ENCODE measurements around the gene CNOT11. TPM values are rescaled to one million over a fixed set of nuclear protein-coding genes. Genes with fewer than 3 reads are reported as not detected.
"Not testable (repeated sequence)": the region's sequence is repeated elsewhere in the genome, so short reads cannot be mapped to it uniquely, and the experiment has no call there.

The CNOT11 gene
- total RNA-seq, 2 donors from 2014 or later = 27.8 to 34.2 TPM

DNA sequence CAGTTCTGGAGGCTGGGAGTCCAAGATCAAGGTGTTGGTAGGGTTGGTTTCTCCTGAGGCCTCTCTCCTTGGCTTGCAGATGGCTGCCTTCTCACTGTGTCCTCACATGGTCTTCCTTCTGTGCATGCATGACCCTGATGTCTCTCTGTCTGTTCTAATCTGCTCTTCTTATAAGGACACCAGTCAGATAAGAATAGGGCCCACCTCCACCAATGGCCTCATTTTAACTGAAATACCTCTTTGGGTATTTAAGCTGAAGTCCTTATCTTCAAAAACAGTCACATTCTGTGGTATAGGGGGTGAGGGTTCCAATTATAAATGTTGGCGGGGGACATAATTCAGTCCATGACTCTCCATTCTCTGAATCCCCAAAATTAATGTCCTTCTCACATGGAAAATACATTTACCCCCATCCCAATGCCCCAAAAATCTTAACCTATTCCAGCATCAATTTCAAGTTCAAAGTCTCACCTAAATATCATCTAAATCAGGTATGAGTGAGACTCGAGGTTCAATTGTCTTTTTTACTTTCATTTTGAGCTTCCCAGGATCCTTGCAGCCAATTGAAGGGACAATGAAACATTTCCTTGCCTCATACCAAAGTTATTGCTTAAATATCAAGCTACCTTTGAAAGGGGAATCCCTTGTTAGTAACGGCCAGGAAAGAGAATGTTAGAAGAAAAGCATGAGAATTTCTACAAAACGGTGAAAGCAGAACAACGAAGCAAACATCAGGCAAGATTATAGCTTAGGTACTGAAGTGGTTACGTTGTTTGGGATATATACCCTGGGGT lies 20.6 kb upstream of the CNOT11 start:
- no peak overlapping the region for H3K4me3 ChIP-seq
- H3K27me3 ChIP-seq (replicated peaks; ENCODE audit: insufficient read depth) = no peaks in the 10 kb centered on the region
- ATAC-seq (ENCODE audit: insufficient number of reproducible peaks, low FRiP score, low read depth) (no peak), DNase-seq (ENCODE audit: low spot score) (no peak)
- H3K4me1 ChIP-seq (ENCODE audit: control insufficient read depth in 1 of 2, low read depth in 2 of 2) = no peaks in the 10 kb centered on the region
- TF ChIP-seq, protein P1, sequence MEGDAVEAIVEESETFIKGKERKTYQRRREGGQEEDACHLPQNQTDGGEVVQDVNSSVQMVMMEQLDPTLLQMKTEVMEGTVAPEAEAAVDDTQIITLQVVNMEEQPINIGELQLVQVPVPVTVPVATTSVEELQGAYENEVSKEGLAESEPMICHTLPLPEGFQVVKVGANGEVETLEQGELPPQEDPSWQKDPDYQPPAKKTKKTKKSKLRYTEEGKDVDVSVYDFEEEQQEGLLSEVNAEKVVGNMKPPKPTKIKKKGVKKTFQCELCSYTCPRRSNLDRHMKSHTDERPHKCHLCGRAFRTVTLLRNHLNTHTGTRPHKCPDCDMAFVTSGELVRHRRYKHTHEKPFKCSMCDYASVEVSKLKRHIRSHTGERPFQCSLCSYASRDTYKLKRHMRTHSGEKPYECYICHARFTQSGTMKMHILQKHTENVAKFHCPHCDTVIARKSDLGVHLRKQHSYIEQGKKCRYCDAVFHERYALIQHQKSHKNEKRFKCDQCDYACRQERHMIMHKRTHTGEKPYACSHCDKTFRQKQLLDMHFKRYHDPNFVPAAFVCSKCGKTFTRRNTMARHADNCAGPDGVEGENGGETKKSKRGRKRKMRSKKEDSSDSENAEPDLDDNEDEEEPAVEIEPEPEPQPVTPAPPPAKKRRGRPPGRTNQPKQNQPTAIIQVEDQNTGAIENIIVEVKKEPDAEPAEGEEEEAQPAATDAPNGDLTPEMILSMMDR (IDR thresholded peaks at IDR 0.05) = no peak
- no peaks in the 10 kb centered on the region for H3K9me3 ChIP-seq
- H3K27ac ChIP-seq = no peak overlapping the region
- no peaks in the 10 kb centered on the region for H3K36me3 ChIP-seq

DNA sequence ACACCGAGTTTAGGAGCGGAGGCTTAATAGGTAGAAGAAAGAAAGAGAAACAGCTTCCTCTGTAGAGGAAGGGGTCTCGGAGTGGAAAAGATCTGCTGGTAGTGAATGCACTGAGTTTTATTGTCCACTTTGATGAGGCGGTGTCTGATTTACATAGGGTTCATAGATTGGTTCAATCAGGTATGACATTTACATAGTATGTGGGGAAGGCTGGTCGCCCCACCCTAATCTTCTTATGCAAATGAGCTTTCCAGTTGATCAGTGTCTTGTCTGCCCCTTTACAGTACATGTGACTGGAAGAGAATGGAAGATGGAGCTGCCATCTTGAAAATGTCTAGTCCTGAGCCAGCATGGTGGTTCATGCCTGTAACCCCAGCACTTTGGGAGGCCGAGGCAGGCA lies 19.9 kb upstream of the CNOT11 start:
- H3K9me3 ChIP-seq = no peaks in the 10 kb centered on the region
- H3K27me3 ChIP-seq (replicated peaks; ENCODE audit: insufficient read depth) = no peaks in the 10 kb centered on the region
- H3K36me3 ChIP-seq = no peaks in the 10 kb centered on the region
- H3K27ac ChIP-seq = no peak overlapping the region
- no peak overlapping the region for H3K4me3 ChIP-seq
- DNase-seq (ENCODE audit: low spot score) (no peak), ATAC-seq (ENCODE audit: insufficient number of reproducible peaks, low FRiP score, low read depth) (no peak)
- TF ChIP-seq, protein P1 (IDR thresholded peaks at IDR 0.05) = no peak
- H3K4me1 ChIP-seq (ENCODE audit: control insufficient read depth in 1 of 2, low read depth in 2 of 2) = no peaks in the 10 kb centered on the region

DNA sequence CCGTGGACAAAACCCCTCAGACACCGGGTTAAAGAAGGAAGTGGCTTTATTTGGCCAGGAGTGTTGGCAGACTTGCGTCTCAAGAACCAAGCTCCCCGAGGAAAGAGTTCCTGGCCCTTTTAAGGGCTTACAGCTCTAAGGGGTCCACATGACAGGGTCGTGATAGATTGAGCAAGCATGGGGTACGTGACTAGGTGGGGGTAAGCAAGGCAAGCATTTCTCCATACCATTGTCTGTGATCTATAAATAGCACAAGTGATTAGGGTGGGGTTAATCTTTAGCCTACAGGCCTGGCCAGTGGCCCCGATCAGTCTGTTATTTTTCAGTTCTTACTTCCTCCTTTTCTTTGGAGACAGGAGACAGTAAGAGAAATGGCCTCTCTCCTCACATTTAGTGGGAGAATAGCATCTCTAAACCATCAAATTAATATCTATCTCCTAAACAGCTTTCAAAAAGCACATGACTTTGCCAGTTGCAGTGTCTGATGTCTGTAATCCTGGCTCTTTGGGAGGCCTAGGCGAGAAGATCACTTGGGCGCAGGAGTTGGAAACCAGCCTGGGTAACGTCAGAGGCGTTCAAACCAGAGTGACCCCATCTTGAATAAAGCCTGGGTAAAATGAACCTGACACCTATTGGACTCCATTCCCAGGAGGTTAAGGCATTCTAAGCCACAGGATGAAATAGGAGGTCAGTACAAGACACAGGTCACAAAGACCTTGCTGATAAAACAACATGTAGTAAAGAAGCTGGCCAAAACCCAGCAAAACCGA lies 18.3 kb upstream of the CNOT11 start:
- Histone ChIP-seq H3K27ac (no peak overlapping the region), H3K4me3 (no peak overlapping the region), H3K4me1 (ENCODE audit: control insufficient read depth in 1 of 2, low read depth in 2 of 2) (no peaks in the 10 kb centered on the region), H3K27me3 (replicated peaks; ENCODE audit: insufficient read depth) (no peaks in the 10 kb centered on the region), H3K36me3 (no peaks in the 10 kb centered on the region), H3K9me3 (no peaks in the 10 kb centered on the region)
- DNase-seq (ENCODE audit: low spot score) = no peak
- no peak for ATAC-seq (ENCODE audit: insufficient number of reproducible peaks, low FRiP score, low read depth)
- TF ChIP-seq, protein P1 (IDR thresholded peaks at IDR 0.05) = no peak

DNA sequence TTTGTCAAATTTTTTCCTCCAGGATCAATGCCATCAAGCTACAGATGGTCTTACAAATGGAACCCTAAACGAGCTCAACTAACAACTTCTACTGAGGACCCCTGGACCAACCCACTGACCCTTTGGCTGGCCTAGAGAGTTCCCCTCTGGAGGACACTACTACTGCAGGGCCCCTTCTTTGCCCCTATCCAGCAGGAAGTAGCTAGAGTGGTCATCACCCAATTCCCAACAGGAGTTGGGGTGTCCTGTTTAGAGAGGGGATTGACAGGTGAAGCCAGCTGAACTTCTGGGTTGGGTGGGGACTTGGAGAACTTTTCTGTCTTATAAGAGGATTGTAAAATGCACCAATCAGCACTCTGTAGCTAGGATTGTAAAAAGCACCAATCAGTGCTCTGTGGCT lies 16.7 kb upstream of the CNOT11 start:
- H3K36me3 ChIP-seq; H3K4me1 ChIP-seq (ENCODE audit: control insufficient read depth in 1 of 2, low read depth in 2 of 2); H3K27ac ChIP-seq; H3K27me3 ChIP-seq (replicated peaks; ENCODE audit: insufficient read depth); H3K4me3 ChIP-seq; H3K9me3 ChIP-seq; DNase-seq (ENCODE audit: low spot score); ATAC-seq (ENCODE audit: insufficient number of reproducible peaks, low FRiP score, low read depth): not testable (repeated sequence)

DNA sequence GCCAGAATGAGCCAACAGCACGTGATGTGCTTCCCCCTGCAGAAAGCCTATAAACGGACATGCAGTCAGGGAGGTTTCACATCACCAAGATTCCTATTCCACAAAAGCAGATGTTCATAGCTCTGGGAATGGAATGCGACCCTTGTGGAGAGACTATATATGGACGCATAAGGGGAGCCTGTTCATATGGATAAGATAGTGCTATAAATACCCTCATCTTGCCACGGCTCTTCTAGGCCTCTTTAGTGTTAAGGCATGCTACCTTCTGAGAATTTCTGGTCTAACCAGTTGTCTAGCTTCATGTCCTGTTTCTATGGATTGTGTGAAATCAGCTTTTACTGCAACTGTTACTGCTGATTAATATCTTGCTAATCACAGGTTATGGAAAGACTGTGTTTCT lies 14.7 kb upstream of the CNOT11 start:
- H3K4me3 ChIP-seq; ATAC-seq (ENCODE audit: insufficient number of reproducible peaks, low FRiP score, low read depth); H3K9me3 ChIP-seq; H3K27me3 ChIP-seq (replicated peaks; ENCODE audit: insufficient read depth); DNase-seq (ENCODE audit: low spot score); H3K36me3 ChIP-seq; H3K4me1 ChIP-seq (ENCODE audit: control insufficient read depth in 1 of 2, low read depth in 2 of 2); H3K27ac ChIP-seq: not testable (repeated sequence)

DNA sequence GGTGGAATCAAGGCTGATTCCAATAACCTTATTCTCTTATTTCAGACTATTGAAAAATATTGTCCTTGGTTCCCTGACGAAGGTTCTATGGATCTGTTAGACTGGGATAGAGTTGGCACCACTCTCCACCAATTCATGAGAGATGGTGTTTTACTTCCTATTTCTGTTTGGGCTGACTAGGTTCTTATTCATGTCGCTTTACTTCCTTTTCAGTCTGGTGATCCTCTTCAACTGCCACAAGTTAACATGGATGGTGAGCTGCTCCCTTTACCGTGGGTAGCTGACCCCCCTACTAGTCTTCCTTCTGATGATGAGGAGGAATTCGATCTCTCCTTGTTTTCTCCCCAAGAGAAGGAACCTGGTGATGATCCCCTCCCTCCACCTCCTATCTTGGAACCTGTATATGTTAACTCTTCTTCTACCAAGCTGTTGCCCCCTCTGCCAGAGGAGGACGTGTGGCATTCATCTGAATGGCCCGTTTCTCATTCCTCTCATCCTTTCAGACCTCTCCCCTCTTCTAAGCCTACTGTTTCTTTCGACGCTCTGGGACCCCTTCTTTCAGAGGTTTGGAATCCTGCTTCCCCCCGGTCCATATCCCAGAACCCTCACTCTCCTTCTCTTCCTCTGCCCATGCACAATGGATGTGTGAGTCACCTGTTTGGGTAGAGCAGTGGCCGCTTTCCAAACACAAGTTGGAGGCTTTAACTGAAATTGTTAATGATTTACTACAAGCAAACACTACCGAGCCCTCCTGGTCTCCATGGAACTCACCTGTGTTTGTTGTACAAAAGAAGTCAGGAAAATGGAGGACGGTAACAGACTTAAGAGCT lies 13.5 kb upstream of the CNOT11 start:
- no peak for DNase-seq (ENCODE audit: low spot score)
- no peak for ATAC-seq (ENCODE audit: insufficient number of reproducible peaks, low FRiP score, low read depth)
- Histone ChIP-seq H3K4me1 (ENCODE audit: control insufficient read depth in 1 of 2, low read depth in 2 of 2) (no peaks in the 10 kb centered on the region), H3K27ac (no peak overlapping the region), H3K9me3 (no peaks in the 10 kb centered on the region), H3K27me3 (replicated peaks; ENCODE audit: insufficient read depth) (no peaks in the 10 kb centered on the region), H3K36me3 (no peaks in the 10 kb centered on the region), H3K4me3 (no peak overlapping the region)
- TF ChIP-seq, protein P1 (IDR thresholded peaks at IDR 0.05) = no peak

DNA sequence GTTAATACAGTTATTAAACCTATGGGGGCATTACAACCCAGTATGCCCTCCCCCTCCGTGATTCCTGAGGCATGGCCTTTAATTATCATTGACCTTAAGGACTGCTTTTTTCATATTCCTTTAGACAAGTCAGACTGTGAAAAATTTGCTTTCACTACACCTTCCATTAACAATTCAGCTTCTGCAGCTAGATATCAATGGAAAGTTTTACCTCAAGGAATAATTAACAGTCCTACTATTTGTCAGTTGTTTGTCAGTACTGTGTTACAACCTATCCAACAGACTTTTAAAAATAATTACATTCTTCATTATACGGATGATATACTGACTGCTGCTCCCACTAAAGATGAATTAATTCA lies 12.9 kb upstream of the CNOT11 start:
- not testable (repeated sequence) for H3K9me3 ChIP-seq; H3K4me1 ChIP-seq (ENCODE audit: control insufficient read depth in 1 of 2, low read depth in 2 of 2); DNase-seq (ENCODE audit: low spot score); H3K27ac ChIP-seq; H3K4me3 ChIP-seq; ATAC-seq (ENCODE audit: insufficient number of reproducible peaks, low FRiP score, low read depth); H3K36me3 ChIP-seq; H3K27me3 ChIP-seq (replicated peaks; ENCODE audit: insufficient read depth)
